GM18867 (cell line): ENCODE results near the gene MLXIP.

Experiments
- ATAC-seq: cut with Tn5 transposase; IDR thresholded peaks from one replicate; pipeline ENCODE4 v1.9.1; 2021; ENCODE audit warnings: mild to moderate bottlenecking, moderate library complexity; ENCODE audit not compliant: unreplicated experiment

Gene MLXIP

GRCh38 chr12:122123051-122123760 is 44.6 kb downstream of the MLXIP start:
- ATAC-seq: no peak

- no peak for ATAC-seq
Observed at GRCh38 chr12:122123761-122124145, 45.2 kb downstream of the MLXIP start.

- no peak for ATAC-seq
Observed at GRCh38 chr12:122124370-122124769, 45.8 kb downstream of the MLXIP start.

- no peak for ATAC-seq
Observed at GRCh38 chr12:122125452-122126341, 47.1 kb downstream of the MLXIP start.

- no peak for ATAC-seq
Observed at GRCh38 chr12:122126342-122126635, 47.7 kb downstream of the MLXIP start.

- ATAC-seq: no peak
Observed at GRCh38 chr12:122126713-122127597, 48.4 kb downstream of the MLXIP start.

- ATAC-seq: no peak
Observed at GRCh38 chr12:122127839-122128238, 49.3 kb downstream of the MLXIP start.

- ATAC-seq: no peak
Observed at GRCh38 chr12:122128481-122128880, 49.9 kb downstream of the MLXIP start.

GRCh38 chr12:122129131-122129530 is 50.6 kb downstream of the MLXIP start:
- no peak for ATAC-seq

- ATAC-seq: no peak
Observed at GRCh38 chr12:122130150-122130549, 51.6 kb downstream of the MLXIP start.

- ATAC-seq: no peak
Observed at GRCh38 chr12:122133192-122133950, 54.8 kb downstream of the MLXIP start.

- no peak for ATAC-seq
Observed at GRCh38 chr12:122135437-122136031, 57.0 kb downstream of the MLXIP start.

- no peak for ATAC-seq
Observed at GRCh38 chr12:122137229-122137628, 58.7 kb downstream of the MLXIP start.

GRCh38 chr12:122137681-122138080 is 59.1 kb downstream of the MLXIP start:
- no peak for ATAC-seq

- no peak for ATAC-seq
Observed at GRCh38 chr12:122138181-122138580, 59.6 kb downstream of the MLXIP start.

GRCh38 chr12:122138616-122139015 is 60.1 kb downstream of the MLXIP start:
- no peak for ATAC-seq

- no peak for ATAC-seq
Observed at GRCh38 chr12:122139266-122139665, 60.7 kb downstream of the MLXIP start.

GRCh38 chr12:122139941-122140340 is 61.4 kb downstream of the MLXIP start:
- no peak for ATAC-seq

GRCh38 chr12:122140467-122141257 is 62.1 kb downstream of the MLXIP start:
- no peak for ATAC-seq
